Natural killer cell (primary cell): ENCODE measurements around the gene KCP. TPM values are rescaled to one million over a fixed set of nuclear protein-coding genes. Genes with fewer than 3 reads are reported as not detected.

Experiments
- ATAC-seq, 3 donors: fragments of 150-1000 bp in 2 of 3; fragments of 200-7000 bp in 1 of 3; cut with Tn5 transposase; 1 replicate in 1 of 3; 2 replicates in 2 of 3; pipeline ENCODE4 v1.10.0; 2021; ENCODE audit warnings: mild to moderate bottlenecking in 2 of 3, moderate library complexity in 2 of 3
- DNase-seq, 2 donors: peaks; one replicate each; pipeline versions ENCODE4 v3.0.0 to v3.0.0-alpha.2; 2013 to 2021; ENCODE audit warnings: mixed read lengths in 1 of 2
- H3K27ac ChIP-seq: one replicate; pipeline ENCODE4 v1.5.1; 2013; ENCODE audit warnings: mild to moderate bottlenecking, low read length
- H3K27me3 ChIP-seq: one replicate; pipeline ENCODE4 v1.6.1; 2013; ENCODE audit warnings: low read length; ENCODE audit not compliant: control insufficient read depth, insufficient read depth
- H3K36me3 ChIP-seq: one replicate; pipeline ENCODE4 v1.6.1; 2013; ENCODE audit warnings: low read length; ENCODE audit not compliant: control insufficient read depth, insufficient read depth
- H3K4me1 ChIP-seq: one replicate; pipeline ENCODE4 v1.6.1; 2013; ENCODE audit warnings: low read length; ENCODE audit not compliant: control insufficient read depth, insufficient read depth
- H3K4me3 ChIP-seq: one replicate; pipeline ENCODE4 v1.5.1; 2013; ENCODE audit warnings: low read length
- H3K9me3 ChIP-seq: one replicate; pipeline ENCODE4 v1.6.1; 2013; ENCODE audit warnings: low read length; ENCODE audit not compliant: control insufficient read depth, insufficient read depth
- H3K27ac Mint-ChIP-seq, 2 donors: one replicate each; pipeline ENCODE4 v1.8.0; 2022; ENCODE audit warnings: mild to moderate bottlenecking in 2 of 2, mixed read lengths in 2 of 2, moderate library complexity in 1 of 2
- H3K27me3 Mint-ChIP-seq, 2 donors: one replicate each; pipeline ENCODE4 v1.8.0; 2022; ENCODE audit warnings: low read depth in 2 of 2, mixed read lengths in 2 of 2
- H3K36me3 Mint-ChIP-seq: one replicate; pipeline ENCODE4 v1.8.0; 2022; ENCODE audit warnings: mixed read lengths
- H3K4me1 Mint-ChIP-seq, 2 donors: one replicate each; pipeline ENCODE4 v1.8.0; 2022; ENCODE audit warnings: mixed read lengths in 2 of 2
- H3K4me3 Mint-ChIP-seq: one replicate; pipeline ENCODE4 v1.8.0; 2022; ENCODE audit warnings: mild to moderate bottlenecking, moderate library complexity, mixed read lengths
- H3K9me3 Mint-ChIP-seq, 2 donors: one replicate each; pipeline ENCODE4 v1.8.0; 2022; ENCODE audit warnings: mixed read lengths in 2 of 2
- CTCF ChIP-seq: fragments of 200-600 bp; IDR thresholded peaks from one replicate; pipeline ENCODE4 v1.8.0; 2022; ENCODE audit warnings: antibody characterized with exemption
- whole genome bisulfite sequencing: methylation state at CpG from one replicate; pipeline ENCODE4 v1.1.7; 2013; ENCODE audit warnings: missing lambda C conversion rate; ENCODE audit not compliant: insufficient coverage; 5-methylcytosine and 5-hydroxymethylcytosine counted together
- intact Hi-C: fragments of 100-400 bp; cut with micrococcal nuclease; formaldehyde crosslinking; loops from one replicate; pipeline ENCODE4 v1.14.2; 2022
- total RNA-seq, 4 donors: library from RNA; stranded (reverse); fragments of 120-200 nt in 1 of 4; gene quantifications; one replicate each; pipeline versions ENCODE4 v1.2.3 to v1.2.4, GENCODE V29; 2013 to 2022

KCP gene
- total RNA-seq, 3 donors from 2014 or later (not counting 1 experiment from before 2014, with no cell fraction given): 0.49 to 0.95 TPM; not detected in 1

GRCh38 chr7:128874140-128875031 lies 36.1 kb downstream of the KCP start:
- peaks cover 5% of the 10 kb centered on the region for H3K4me1 ChIP-seq
- peaks cover 0 to 5% of the 10 kb centered on the region in 2 donors for H3K27me3 Mint-ChIP-seq
- intact Hi-C loops: no loop called here
- no peak for TF ChIP-seq CTCF
- no peaks in the 10 kb centered on the region for H3K36me3 Mint-ChIP-seq
- peaks cover 0 to 7% of the 10 kb centered on the region in 2 donors for H3K4me1 Mint-ChIP-seq
- ATAC-seq (no peak), DNase-seq (no peak)
- WGBS: 89% methylated on average over 22 of the region's 22 CpGs
- no peaks in the 10 kb centered on the region for H3K9me3 Mint-ChIP-seq
- no peak overlapping the region for H3K27ac Mint-ChIP-seq
- H3K4me3 ChIP-seq: no peak overlapping the region
- H3K27ac ChIP-seq: no peak overlapping the region
- H3K27me3 ChIP-seq: peaks cover 3% of the 10 kb centered on the region
- H3K9me3 ChIP-seq: no peaks in the 10 kb centered on the region
- no peak overlapping the region for H3K4me3 Mint-ChIP-seq
- H3K36me3 ChIP-seq: no peaks in the 10 kb centered on the region

GRCh38 chr7:128873234-128873633 lies 37.3 kb downstream of the KCP start:
- DNase-seq: no peak
- H3K27me3 Mint-ChIP-seq: peaks cover 0 to 5% of the 10 kb centered on the region in 2 donors
- H3K36me3 Mint-ChIP-seq: no peaks in the 10 kb centered on the region
- no peaks in the 10 kb centered on the region for H3K9me3 ChIP-seq
- WGBS: 91% methylated on average over 9 of the region's 9 CpGs
- no peak for ATAC-seq
- no peak overlapping the region for H3K27ac ChIP-seq
- TF ChIP-seq CTCF: no peak
- H3K4me3 Mint-ChIP-seq: no peak overlapping the region
- peaks cover 11% of the 10 kb centered on the region for H3K4me1 ChIP-seq
- intact Hi-C loops: no loop called here
- H3K9me3 Mint-ChIP-seq: no peaks in the 10 kb centered on the region
- H3K4me3 ChIP-seq: no peak overlapping the region
- no peaks in the 10 kb centered on the region for H3K36me3 ChIP-seq
- H3K27ac Mint-ChIP-seq: no peak overlapping the region
- H3K4me1 Mint-ChIP-seq: peaks cover 0 to 7% of the 10 kb centered on the region in 2 donors
- H3K27me3 ChIP-seq: peaks cover 3% of the 10 kb centered on the region

GRCh38 chr7:128872394-128872824 lies 38.1 kb downstream of the KCP start:
- Histone ChIP-seq H3K4me3 (no peak overlapping the region), H3K27ac (no peak overlapping the region), H3K4me1 (peaks cover 11% of the 10 kb centered on the region), H3K9me3 (no peaks in the 10 kb centered on the region), H3K36me3 (no peaks in the 10 kb centered on the region), H3K27me3 (peaks cover 3% of the 10 kb centered on the region)
- Mint-ChIP-seq H3K27ac (no peak overlapping the region), H3K27me3 (peaks cover 0 to 5% of the 10 kb centered on the region in 2 donors), H3K4me3 (no peak overlapping the region), H3K4me1 (peaks cover 0 to 7% of the 10 kb centered on the region in 2 donors), H3K36me3 (no peaks in the 10 kb centered on the region), H3K9me3 (no peaks in the 10 kb centered on the region)
- 92% methylated on average over 10 of the region's 13 CpGs for WGBS
- ATAC-seq (no peak), DNase-seq (no peak)
- TF ChIP-seq CTCF: no peak
- intact Hi-C loops: no loop called here
